GM12875 (cell line): ENCODE data around the gene TOM1L2.

Source experiments
- H3K4me3 ChIP-seq: one replicate; pipeline ENCODE4 v1.5.1; 2011; ENCODE audit warnings: low read depth, low read length, control low read depth
- TF ChIP-seq, protein P1 (sequence below): IDR thresholded peaks from 2 replicates; pipeline ENCODE4 v1.5.1; 2011; ENCODE audit warnings: low read depth, mild to moderate bottlenecking, control low read depth, inconsistent platforms, low read length, moderate library complexity, borderline replicate concordance; ENCODE audit not compliant: insufficient read depth

The TOM1L2 gene

GRCh38 chr17:17870247-17870646, 102.0 kb downstream of the TOM1L2 start:
- H3K4me3 ChIP-seq = no peak overlapping the region

GRCh38 chr17:17868641-17869522, 103.3 kb downstream of the TOM1L2 start:
- TF ChIP-seq, protein P1, sequence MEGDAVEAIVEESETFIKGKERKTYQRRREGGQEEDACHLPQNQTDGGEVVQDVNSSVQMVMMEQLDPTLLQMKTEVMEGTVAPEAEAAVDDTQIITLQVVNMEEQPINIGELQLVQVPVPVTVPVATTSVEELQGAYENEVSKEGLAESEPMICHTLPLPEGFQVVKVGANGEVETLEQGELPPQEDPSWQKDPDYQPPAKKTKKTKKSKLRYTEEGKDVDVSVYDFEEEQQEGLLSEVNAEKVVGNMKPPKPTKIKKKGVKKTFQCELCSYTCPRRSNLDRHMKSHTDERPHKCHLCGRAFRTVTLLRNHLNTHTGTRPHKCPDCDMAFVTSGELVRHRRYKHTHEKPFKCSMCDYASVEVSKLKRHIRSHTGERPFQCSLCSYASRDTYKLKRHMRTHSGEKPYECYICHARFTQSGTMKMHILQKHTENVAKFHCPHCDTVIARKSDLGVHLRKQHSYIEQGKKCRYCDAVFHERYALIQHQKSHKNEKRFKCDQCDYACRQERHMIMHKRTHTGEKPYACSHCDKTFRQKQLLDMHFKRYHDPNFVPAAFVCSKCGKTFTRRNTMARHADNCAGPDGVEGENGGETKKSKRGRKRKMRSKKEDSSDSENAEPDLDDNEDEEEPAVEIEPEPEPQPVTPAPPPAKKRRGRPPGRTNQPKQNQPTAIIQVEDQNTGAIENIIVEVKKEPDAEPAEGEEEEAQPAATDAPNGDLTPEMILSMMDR = no peak
- H3K4me3 ChIP-seq = no peak overlapping the region

More at GRCh38 chr17:17870247-17870646, 102.0 kb downstream of the TOM1L2 start:
- TF ChIP-seq, protein P1 = no peak

- no peak overlapping the region for H3K4me3 ChIP-seq
- TF ChIP-seq, protein P1 = no peak
Measured at GRCh38 chr17:17866897-17867296, 105.3 kb downstream of the TOM1L2 start.

GRCh38 chr17:17866425-17866824, 105.8 kb downstream of the TOM1L2 start:
- TF ChIP-seq, protein P1 = no peak
- no peak overlapping the region for H3K4me3 ChIP-seq

GRCh38 chr17:17865035-17865434, 107.2 kb downstream of the TOM1L2 start:
- no peak overlapping the region for H3K4me3 ChIP-seq
- TF ChIP-seq, protein P1 = no peak

DNA sequence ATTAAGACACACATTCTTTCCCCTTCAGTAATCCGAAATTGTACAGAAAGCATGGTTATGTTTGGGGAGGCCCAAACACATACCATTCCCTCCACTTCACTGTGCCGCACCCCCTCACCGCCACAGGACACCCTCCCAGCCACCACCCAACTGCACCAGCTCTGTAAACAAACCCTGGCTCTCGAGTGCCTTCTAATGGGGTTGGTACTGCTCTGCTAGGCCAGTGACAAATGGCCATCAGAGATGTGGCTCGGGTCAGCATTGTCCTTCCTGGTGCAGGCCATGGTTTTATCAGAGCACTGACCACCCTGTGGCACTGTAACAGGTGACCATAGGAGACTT, 111.5 kb downstream of the TOM1L2 start:
- no peak overlapping the region for H3K4me3 ChIP-seq
- TF ChIP-seq, protein P1 = no peak
